HepG2 (cell line): Measurements from ENCODE around the gene ARHGEF12. TPM values are rescaled to one million over a fixed set of nuclear protein-coding genes. Genes with fewer than 3 reads are reported as not detected.

ENCODE experiments used
- ATAC-seq: fragments of 200-7000 bp; cut with Tn5 transposase; 3 replicates; pipeline ENCODE4 v1.9.1; 2020; ENCODE audit warnings: mild to moderate bottlenecking, moderate library complexity
- BruUV-seq: library from RNA; stranded (reverse); fragments of 400-500 nt; replicated peaks from 2 replicates; lab custom pipeline; 2021; lab: Mats Ljungman, UMichigan
- CTCF ChIA-PET: fragments of 300-600 bp; formaldehyde crosslinking; extraction: SDS; loops from one replicate; lab custom pipeline; 2021; ENCODE audit warnings: low total read pairs, inconsistent platforms, low intra/inter-chr PET ratio; lab: Yijun Ruan, JAX
- POLR2A ChIA-PET: fragments of 350-600 bp; sonication (Branson Sonifier 250); formaldehyde crosslinking; loops from one replicate; lab custom pipeline; 2020; ENCODE audit warnings: antibody characterized with exemption, inconsistent platforms; lab: Yijun Ruan, JAX
- DNase-seq: peaks from one replicate; pipeline ENCODE4 v3.0.0-alpha.2; 2015; ENCODE audit warnings: low spot score
- FAIRE-seq: peaks from 3 replicates; lab custom pipeline; 2011; peaks lifted over from hg19 to GRCh38; lab: Jason Lieb, UNC
- H2AFZ ChIP-seq: one replicate; pipeline ENCODE4 v1.6.1; 2011; ENCODE audit warnings: low read length, inconsistent platforms
- H3K27ac ChIP-seq: fragments of 300-600 bp; 3 replicates; pipeline ENCODE4 v1.8.0; 2011; ENCODE audit warnings: mixed run types, mild to moderate bottlenecking, mixed read lengths, low read length, inconsistent platforms; ENCODE audit not compliant: insufficient read depth; ENCODE audit errors: extremely low read length
- H3K27me3 ChIP-seq, 2 experiments: fragments of 200-600 bp in 1 of 2; 2 replicates in 1 of 2; 3 replicates in 1 of 2; pipeline versions ENCODE4 v1.6.0 to v1.8.0; 2011; ENCODE audit warnings: low read length in 2 of 2, mild to moderate bottlenecking in 2 of 2, moderate library complexity in 2 of 2, inconsistent platforms in 1 of 2; ENCODE audit not compliant: insufficient read depth in 2 of 2, control insufficient read depth in 1 of 2
- H3K36me3 ChIP-seq, 2 experiments: fragments of 200-600 bp in 1 of 2; replicated peaks in 1 of 2; 2 replicates in 1 of 2; 3 replicates in 1 of 2; pipeline versions ENCODE4 v1.5.1 to v1.8.0; 2011; ENCODE audit warnings: low read length in 2 of 2, inconsistent platforms in 1 of 2; ENCODE audit not compliant: insufficient read depth in 2 of 2, control insufficient read depth in 1 of 2
- H3K4me1 ChIP-seq: 2 replicates; pipeline ENCODE4 v1.5.1; 2012; ENCODE audit warnings: low read length, inconsistent platforms; ENCODE audit not compliant: insufficient read depth
- H3K4me2 ChIP-seq: 2 replicates; pipeline ENCODE4 v1.6.0; 2011; ENCODE audit warnings: low read depth, low read length, inconsistent platforms
- H3K4me3 ChIP-seq, 3 experiments: fragments of 200-600 bp in 1 of 3; sonication (generic), shearing (Covaris generic) in 1 of 3; replicated peaks in 1 of 3; 2 replicates each; pipeline ENCODE4 v1.5.1; 2011 to 2016; ENCODE audit warnings: low read length in 3 of 3, inconsistent platforms in 2 of 3, low read depth in 2 of 3, mild to moderate bottlenecking in 2 of 3, control low read depth in 1 of 3, mixed read lengths in 1 of 3; ENCODE audit not compliant: insufficient read depth in 1 of 3
- H3K79me2 ChIP-seq: one replicate; pipeline ENCODE4 v1.6.1; 2011; ENCODE audit warnings: low read length, inconsistent platforms; ENCODE audit not compliant: insufficient read depth
- H3K9ac ChIP-seq: 2 replicates; pipeline ENCODE4 v1.6.0; 2011; ENCODE audit warnings: mild to moderate bottlenecking, low read depth, low read length, inconsistent platforms; ENCODE audit not compliant: insufficient read depth
- H3K9me3 ChIP-seq: 2 replicates; pipeline ENCODE4 v1.5.1; 2012; ENCODE audit warnings: mild to moderate bottlenecking, low read length
- H4K20me1 ChIP-seq: 2 replicates; pipeline ENCODE4 v1.6.0; 2011; ENCODE audit warnings: inconsistent platforms, mild to moderate bottlenecking, low read length, moderate library complexity; ENCODE audit not compliant: insufficient read depth
- AFF4 ChIP-seq: sonication (generic); formaldehyde crosslinking; IDR thresholded peaks from 2 replicates; pipeline ENCODE4 v1.4.0; 2020; ENCODE audit warnings: missing genetic modification reagents
- AKNA ChIP-seq: sonication (generic); formaldehyde crosslinking; IDR thresholded peaks from 2 replicates; pipeline ENCODE4 v1.4.0; 2020; ENCODE audit warnings: missing genetic modification reagents, borderline replicate concordance
- EP300 ChIP-seq, 3 experiments: sonication (generic) in 1 of 3; formaldehyde crosslinking in 1 of 3; IDR thresholded peaks; 2 replicates each; pipeline versions ENCODE4 v1.5.1 to v1.6.1; 2011 to 2020; ENCODE audit warnings: low read depth in 2 of 3, low read length in 2 of 3, borderline replicate concordance in 1 of 3, improper control_type of control experiment in 1 of 3, mild to moderate bottlenecking in 1 of 3, missing genetic modification reagents in 1 of 3, moderate library complexity in 1 of 3
- FOXO1 ChIP-seq: sonication (generic); formaldehyde crosslinking; IDR thresholded peaks from 2 replicates; pipeline ENCODE4 v1.4.0; 2020; ENCODE audit warnings: missing genetic modification reagents
- IKZF5 ChIP-seq: IDR thresholded peaks from 2 replicates; pipeline ENCODE4 v1.6.1; 2018; ENCODE audit warnings: missing genetic modification reagents, mild to moderate bottlenecking, missing compliant biosample characterization
- MATR3 ChIP-seq: sonication (generic); formaldehyde crosslinking; IDR thresholded peaks from 2 replicates; pipeline ENCODE4 v1.4.0; 2020; ENCODE audit warnings: missing genetic modification reagents
- MAX ChIP-seq: IDR thresholded peaks from 2 replicates; pipeline ENCODE4 v1.6.1; 2012; ENCODE audit warnings: inconsistent platforms
- MYPOP ChIP-seq: sonication (generic); formaldehyde crosslinking; IDR thresholded peaks from 2 replicates; pipeline ENCODE4 v1.8.1; 2023; ENCODE audit warnings: mild to moderate bottlenecking, moderate library complexity, missing genetic modification reagents
- TCF7 ChIP-seq: sonication (generic); IDR thresholded peaks from 2 replicates; pipeline ENCODE4 v1.6.1; 2016; ENCODE audit warnings: antibody characterized with exemption, low read depth
- ZFP62 ChIP-seq: sonication (generic); formaldehyde crosslinking; IDR thresholded peaks from 2 replicates; pipeline ENCODE4 v1.4.0; 2020; ENCODE audit warnings: missing genetic modification reagents
- ZNF138 ChIP-seq: sonication (generic); formaldehyde crosslinking; IDR thresholded peaks from 2 replicates; pipeline ENCODE4 v1.5.0; 2020; ENCODE audit warnings: mild to moderate bottlenecking, low read depth, missing genetic modification reagents
- ZNF556 ChIP-seq: sonication (generic); formaldehyde crosslinking; IDR thresholded peaks from 2 replicates; pipeline ENCODE4 v1.4.0; 2020; ENCODE audit warnings: mild to moderate bottlenecking, missing genetic modification reagents, borderline replicate concordance
- in situ Hi-C: cut with HindIII; loops from 2 replicates; pipeline ENCODE4 v1.10.0; 2017; ENCODE audit warnings: low pct_unique_long_range_greater_than_20kb; ENCODE audit not compliant: extremely low pct_ligation_motif_present
- intact Hi-C: fragments of 100-400 bp; cut with micrococcal nuclease; formaldehyde crosslinking; loops from one replicate; pipeline ENCODE4 v1.10.0; 2022; ENCODE audit not compliant: unreplicated experiment
- polyA plus RNA-seq, 8 experiments: library from polyadenylated mRNA; depleted of rRNA in 3 of 8; stranded (reverse) in 7 of 8; unstranded in 1 of 8; fragments of >200 nt; fragmentation: Illumina TruSeq in 4 of 8; extraction: Trizol in 4 of 8; gene quantifications; 2 replicates each; pipeline versions ENCODE4 v1.2.1 to v1.2.3, GENCODE V29; 2011 to 2016; ENCODE audit warnings: low read depth in 4 of 8, missing spikeins in 1 of 8, mixed read lengths in 1 of 8; ENCODE audit not compliant: insufficient read depth in 1 of 8
- total RNA-seq, 5 experiments: library from RNA; depleted of rRNA; stranded (reverse); fragments of >200 nt; fragmentation: Illumina TruSeq; extraction: Trizol; gene quantifications; 2 replicates each; pipeline ENCODE4 v1.2.3, GENCODE V29; 2016; ENCODE audit warnings: low read depth in 1 of 5

Gene ARHGEF12
- total and polyA plus RNA-seq, 2 of the 13 experiments (the other 11 are each of a cell fraction or from before 2014, with no cell fraction given): 17.9 to 54.4 TPM

GRCh38 chr11:120350637-120351036 is 14.4 kb downstream of the ARHGEF12 start:
- BruUV-seq: no TSS peak
- Histone ChIP-seq H4K20me1 (peaks cover 20% of the 10 kb centered on the region), H2AFZ (no peak overlapping the region), H3K9ac (no peak overlapping the region), H3K9me3 (no peaks in the 10 kb centered on the region), H3K27me3 (no peaks in the 10 kb centered on the region), H3K79me2 (peaks cover 90% of the 10 kb centered on the region), H3K4me1 (peaks cover 51% of the 10 kb centered on the region), H3K4me3 (no peak overlapping the region), H3K4me2 (no peak overlapping the region), H3K36me3 (no peaks in the 10 kb centered on the region), H3K27ac (no peak overlapping the region)
- POLR2A ChIA-PET: no interaction called here
- in situ Hi-C loops (no loop called here), intact Hi-C loops (no loop called here)
- CTCF ChIA-PET: no interaction called here
- ATAC-seq (no peak), FAIRE-seq (no peak), DNase-seq (no peak)
- TF ChIP-seq ZNF138: no peak
- TF ChIP-seq AKNA: no peak
- TF ChIP-seq ZFP62: no peak
- TF ChIP-seq MATR3: no peak
- TF ChIP-seq AFF4 (CRISPR knock-in tag): no peak
- TF ChIP-seq MYPOP (CRISPR knock-in tag): no peak
- no peak for TF ChIP-seq EP300 (IDR thresholded peaks at IDR 0.05; ENCODE audit: low read depth in 2 of 2, low read length in 2 of 2)
- TF ChIP-seq EP300 (CRISPR knock-in tag; IDR thresholded peaks at IDR 0.05; ENCODE audit: borderline replicate concordance): no peak
- TF ChIP-seq FOXO1: no peak
- TF ChIP-seq IKZF5 (CRISPR knock-in tag): no peak
- TF ChIP-seq TCF7: no peak
- TF ChIP-seq ZNF556 (CRISPR knock-in tag): no peak
- TF ChIP-seq MAX: no peak
